ENCODE data around the gene GTPBP2.

The GTPBP2 gene

GRCh38 chr6:43584892-43585570 is 44.0 kb downstream of the GTPBP2 start:
- H3K4me3 ChIP-seq (ENCODE audit: low read length) = no peak overlapping the region
- TF ChIP-seq CTCF (conservative IDR thresholded peaks at IDR 0.05; ENCODE audit: low read depth, low read length) = no peak
- DNase-seq (ENCODE audit: low read depth) = no peak

GRCh38 chr6:43582911-43583310 is 46.2 kb downstream of the GTPBP2 start:
- no peak for TF ChIP-seq CTCF (conservative IDR thresholded peaks at IDR 0.05; ENCODE audit: low read depth, low read length)
- DNase-seq (ENCODE audit: low read depth) = no peak
- H3K4me3 ChIP-seq (ENCODE audit: low read length) = no peak overlapping the region

GRCh38 chr6:43579171-43579570 is 49.9 kb downstream of the GTPBP2 start:
- no peak for TF ChIP-seq CTCF (conservative IDR thresholded peaks at IDR 0.05; ENCODE audit: low read depth, low read length)
- no peak for DNase-seq (ENCODE audit: low read depth)
- no peak overlapping the region for H3K4me3 ChIP-seq (ENCODE audit: low read length)

GRCh38 chr6:43578748-43579147 is 50.3 kb downstream of the GTPBP2 start:
- no peak for DNase-seq (ENCODE audit: low read depth)
- H3K4me3 ChIP-seq (ENCODE audit: low read length) = no peak overlapping the region
- TF ChIP-seq CTCF (conservative IDR thresholded peaks at IDR 0.05; ENCODE audit: low read depth, low read length) = no peak

GRCh38 chr6:43575772-43576551 is 53.1 kb downstream of the GTPBP2 start, which contains the start of the genes POLH and XPO5:
TSS of gene POLH (plus strand) at chr6:43576185. CDS start at chr6:43582320, 6,135 bp downstream.
TSS of gene XPO5 (minus strand) at chr6:43576038. CDS start at chr6:43575864, 174 bp downstream.
- DNase-seq (ENCODE audit: low read depth) = peak; percentile 61
- peak within 1 kb of the TSS; percentile 96 for H3K4me3 ChIP-seq (ENCODE audit: low read length)
- TF ChIP-seq CTCF (conservative IDR thresholded peaks at IDR 0.05; ENCODE audit: low read depth, low read length) = peak; percentile 16

GRCh38 chr6:43575105-43575771 is 53.8 kb downstream of the GTPBP2 start:
- H3K4me3 ChIP-seq (ENCODE audit: low read length) = peak overlapping the region; percentile 96
- no peak for TF ChIP-seq CTCF (conservative IDR thresholded peaks at IDR 0.05; ENCODE audit: low read depth, low read length)
- no peak for DNase-seq (ENCODE audit: low read depth)

Data from retinal pigment epithelial cell (primary cell).